ENCODE results near the gene AHCYL2.

Gene AHCYL2

DNA sequence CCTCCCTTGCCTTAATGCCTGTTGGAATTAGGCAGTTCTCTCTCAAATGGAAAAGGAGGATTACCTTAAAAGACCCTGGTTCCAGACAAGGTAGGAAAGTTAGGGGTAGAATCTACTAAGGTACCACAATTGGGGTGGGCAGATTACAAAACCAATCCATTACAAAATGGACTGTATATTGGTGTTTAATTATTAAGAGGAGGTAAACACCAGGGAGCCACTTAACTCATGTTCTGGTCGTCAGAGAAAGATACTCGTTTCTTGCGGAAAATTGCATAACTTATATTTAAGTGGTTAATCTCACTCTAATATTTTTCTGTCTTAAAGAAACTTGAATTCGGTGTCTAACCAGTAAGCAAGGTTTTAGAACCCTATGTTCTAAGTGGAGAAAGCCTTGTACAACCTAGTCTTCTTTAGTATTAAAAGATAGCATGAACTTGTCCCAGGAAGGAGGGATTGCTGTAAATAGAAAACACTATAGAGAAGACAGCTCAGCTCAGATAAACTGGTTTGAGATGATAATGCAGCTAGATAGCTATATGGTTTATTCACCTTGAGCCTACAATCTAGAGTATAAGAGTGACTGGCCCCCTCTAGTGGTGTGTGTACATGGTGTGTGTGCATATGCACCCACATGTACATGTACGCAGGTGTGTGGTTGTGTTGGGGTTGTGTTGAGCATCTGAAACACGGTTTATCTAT is 151.4 kb downstream of the AHCYL2 start:
- TF ChIP-seq POLR2AphosphoS5 (IDR thresholded peaks at IDR 0.05; ENCODE audit: low read depth) = no peak
- TF ChIP-seq, protein P1, sequence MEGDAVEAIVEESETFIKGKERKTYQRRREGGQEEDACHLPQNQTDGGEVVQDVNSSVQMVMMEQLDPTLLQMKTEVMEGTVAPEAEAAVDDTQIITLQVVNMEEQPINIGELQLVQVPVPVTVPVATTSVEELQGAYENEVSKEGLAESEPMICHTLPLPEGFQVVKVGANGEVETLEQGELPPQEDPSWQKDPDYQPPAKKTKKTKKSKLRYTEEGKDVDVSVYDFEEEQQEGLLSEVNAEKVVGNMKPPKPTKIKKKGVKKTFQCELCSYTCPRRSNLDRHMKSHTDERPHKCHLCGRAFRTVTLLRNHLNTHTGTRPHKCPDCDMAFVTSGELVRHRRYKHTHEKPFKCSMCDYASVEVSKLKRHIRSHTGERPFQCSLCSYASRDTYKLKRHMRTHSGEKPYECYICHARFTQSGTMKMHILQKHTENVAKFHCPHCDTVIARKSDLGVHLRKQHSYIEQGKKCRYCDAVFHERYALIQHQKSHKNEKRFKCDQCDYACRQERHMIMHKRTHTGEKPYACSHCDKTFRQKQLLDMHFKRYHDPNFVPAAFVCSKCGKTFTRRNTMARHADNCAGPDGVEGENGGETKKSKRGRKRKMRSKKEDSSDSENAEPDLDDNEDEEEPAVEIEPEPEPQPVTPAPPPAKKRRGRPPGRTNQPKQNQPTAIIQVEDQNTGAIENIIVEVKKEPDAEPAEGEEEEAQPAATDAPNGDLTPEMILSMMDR (IDR thresholded peaks at IDR 0.05; ENCODE audit: insufficient read depth, low read length) = peak; percentile 7
- H3K27ac ChIP-seq (replicated peaks) = no peak overlapping the region
- no peak overlapping the region for H3K4me3 ChIP-seq (replicated peaks; ENCODE audit: insufficient read depth, low read length)
- H3K27me3 ChIP-seq (ENCODE audit: insufficient read depth, poor library complexity, severe bottlenecking) = no peaks in the 10 kb centered on the region
- peak in 1 of 2 experiments; percentile 42 for DNase-seq (ENCODE audit: low read depth in 1 of 2, low spot score in 1 of 2)

DNA sequence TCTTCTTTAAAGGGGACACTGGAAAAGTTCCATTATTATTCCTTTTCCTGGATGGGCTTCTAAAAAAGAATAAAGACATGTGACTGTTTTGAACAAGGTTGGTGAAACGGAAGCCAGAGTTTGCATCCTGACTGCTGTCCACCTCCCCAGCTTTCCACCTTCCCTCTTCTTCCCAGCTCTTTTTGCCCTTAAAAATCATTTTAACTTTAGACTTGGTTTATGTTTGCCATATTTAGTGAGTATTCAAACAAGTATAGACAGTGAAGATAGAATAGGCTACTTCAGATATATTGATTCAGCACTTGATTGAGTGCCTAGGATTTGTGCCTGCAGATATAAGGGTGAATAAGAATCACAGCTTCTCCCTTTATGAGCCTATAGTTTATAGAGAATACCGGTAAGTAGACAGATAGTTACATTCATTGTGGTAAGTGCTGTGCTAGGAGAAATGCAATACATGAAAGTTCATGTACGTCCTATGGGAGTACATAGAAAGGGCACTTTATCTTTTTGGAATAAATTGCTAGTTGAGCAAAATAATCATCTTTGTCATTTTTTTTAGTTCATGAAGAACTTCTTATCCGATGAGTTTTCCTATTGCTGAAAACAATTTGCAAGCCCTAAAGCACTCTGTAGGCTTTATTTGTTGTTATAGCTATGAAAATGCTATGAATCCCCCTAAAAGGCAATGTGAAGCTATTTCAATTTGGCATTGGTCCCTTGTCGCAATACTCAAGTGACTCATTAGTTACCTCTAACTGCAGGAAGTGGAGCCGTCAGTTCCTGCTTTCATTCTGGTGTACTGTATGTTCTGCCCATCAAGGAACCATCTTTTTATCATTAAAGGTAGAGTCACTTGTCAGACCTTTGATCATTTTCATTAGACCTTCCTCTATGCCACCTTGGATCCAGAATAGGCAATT is 152.2 kb downstream of the AHCYL2 start:
- Histone ChIP-seq H3K4me3 (replicated peaks; ENCODE audit: insufficient read depth, low read length) (no peak overlapping the region), H3K27ac (replicated peaks) (peak overlapping the region; percentile 11), H3K27me3 (ENCODE audit: insufficient read depth, poor library complexity, severe bottlenecking) (no peaks in the 10 kb centered on the region)
- TF ChIP-seq SPI1 (IDR thresholded peaks at IDR 0.05; ENCODE audit: borderline replicate concordance, low read depth) (peak; percentile 65; the same call in 1 of the 2 replicates), POLR2AphosphoS5 (IDR thresholded peaks at IDR 0.05; ENCODE audit: low read depth) (no peak), GABPA (IDR thresholded peaks at IDR 0.05; ENCODE audit: low read depth) (peak; percentile 54; the same call in 1 of the 2 replicates), REST (IDR thresholded peaks at IDR 0.05; ENCODE audit: insufficient replicate concordance, low read depth) (no peak)
- TF ChIP-seq, protein P1 (IDR thresholded peaks at IDR 0.05; ENCODE audit: insufficient read depth, low read length) = no peak
- peak; percentile 41 to 81 for DNase-seq (ENCODE audit: low read depth in 1 of 2, low spot score in 1 of 2)

DNA sequence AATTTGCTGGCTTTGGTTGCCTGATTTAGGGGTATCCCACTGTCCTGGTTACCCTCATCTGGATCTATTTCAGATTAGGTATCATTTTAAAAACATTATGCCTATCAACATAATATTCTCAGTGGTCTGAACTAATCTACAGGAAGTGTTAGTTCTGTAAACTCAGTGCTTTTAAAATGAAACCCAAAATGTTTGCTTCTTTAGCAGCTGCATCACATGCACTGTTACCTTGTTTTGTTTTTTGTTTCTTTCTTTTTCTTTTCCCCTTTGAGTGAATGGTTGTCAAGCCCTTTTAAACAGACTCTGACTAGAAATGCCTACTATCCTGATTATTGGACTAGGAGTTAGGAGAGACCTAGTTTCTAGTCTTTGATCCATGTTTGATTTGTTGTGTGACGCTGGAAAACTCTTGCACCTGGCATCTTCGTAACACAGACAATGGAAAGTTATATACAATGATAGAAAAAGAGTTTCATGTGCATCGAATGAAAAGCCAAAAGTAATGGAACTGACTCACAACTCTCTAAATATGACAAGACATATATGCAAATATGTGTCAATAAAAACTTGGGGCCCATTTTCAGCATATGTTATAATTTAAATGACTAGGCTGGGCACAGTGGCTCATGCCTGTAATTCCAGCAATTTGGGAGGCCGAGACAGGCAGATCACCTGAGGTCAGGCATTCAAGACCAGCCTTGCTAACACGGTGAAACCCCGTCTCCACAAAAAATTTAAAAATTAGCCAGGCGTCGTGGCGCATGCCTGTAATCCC is 157.1 kb downstream of the AHCYL2 start:
- TF ChIP-seq, protein P1 (IDR thresholded peaks at IDR 0.05; ENCODE audit: insufficient read depth, low read length) = no peak
- TF ChIP-seq REST (IDR thresholded peaks at IDR 0.05; ENCODE audit: insufficient replicate concordance, low read depth) (no peak), POLR2AphosphoS5 (IDR thresholded peaks at IDR 0.05; ENCODE audit: low read depth) (no peak), SPI1 (IDR thresholded peaks at IDR 0.05; ENCODE audit: borderline replicate concordance, low read depth) (no peak), GABPA (IDR thresholded peaks at IDR 0.05; ENCODE audit: low read depth) (no peak)
- DNase-seq (ENCODE audit: low read depth in 1 of 2, low spot score in 1 of 2) = no peak

More for the DNA sequence above, 157.1 kb downstream of the AHCYL2 start:
- no peaks in the 10 kb centered on the region for H3K27me3 ChIP-seq (ENCODE audit: insufficient read depth, poor library complexity, severe bottlenecking)
- no peak overlapping the region for H3K4me3 ChIP-seq (replicated peaks; ENCODE audit: insufficient read depth, low read length)
- no peak overlapping the region for H3K27ac ChIP-seq (replicated peaks)
